NCI-H748 treated with DMSO at 0.1 percent for 48 hours (cell line): ENCODE measurements around the gene GALNT6.

Experiments used
- DNase-seq: peaks from one replicate; lab custom pipeline; 2025; lab: John Stamatoyannopoulos, UW

Gene GALNT6

DNA sequence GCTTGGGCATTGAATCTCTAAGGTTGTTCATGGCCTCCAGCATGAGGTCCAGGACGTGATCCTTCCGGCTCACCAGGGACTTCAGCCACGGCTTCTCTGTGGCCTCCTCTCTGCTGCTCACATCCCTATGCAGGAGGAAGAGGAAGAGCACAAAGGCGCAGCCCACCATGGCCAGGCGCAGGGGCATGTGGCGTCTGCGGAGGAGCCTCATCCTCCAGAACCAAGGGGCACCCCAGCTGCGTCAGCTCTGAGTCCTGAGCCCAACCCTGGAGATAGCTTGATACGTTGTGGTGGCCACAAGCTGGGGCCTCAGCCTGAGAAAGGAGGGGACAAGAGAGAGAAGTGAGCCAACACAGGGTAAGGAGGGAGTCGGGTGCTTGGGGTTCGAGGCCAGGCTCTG lies 11.6 kb downstream of the GALNT6 start:
- no peak for DNase-seq

DNA sequence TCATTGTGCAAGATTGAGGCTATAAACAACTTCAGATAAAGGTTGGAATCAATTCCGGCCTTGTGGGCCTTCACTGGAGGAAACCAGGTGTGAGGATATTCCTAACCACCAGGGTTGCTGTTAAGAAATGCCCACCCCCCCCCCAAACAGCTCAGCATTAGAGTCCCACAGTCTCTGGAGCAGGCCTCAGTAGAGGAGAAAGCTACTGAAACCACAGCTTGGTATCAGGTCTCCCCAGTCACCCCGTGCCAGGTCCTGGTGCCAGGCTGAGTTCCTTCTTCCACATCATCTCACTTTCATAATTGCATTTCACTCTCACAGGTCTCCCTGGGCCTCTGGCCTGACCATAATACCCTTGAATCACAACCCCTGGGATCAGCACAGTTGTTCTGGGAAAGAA lies 12.5 kb downstream of the GALNT6 start:
- DNase-seq = no peak

DNA sequence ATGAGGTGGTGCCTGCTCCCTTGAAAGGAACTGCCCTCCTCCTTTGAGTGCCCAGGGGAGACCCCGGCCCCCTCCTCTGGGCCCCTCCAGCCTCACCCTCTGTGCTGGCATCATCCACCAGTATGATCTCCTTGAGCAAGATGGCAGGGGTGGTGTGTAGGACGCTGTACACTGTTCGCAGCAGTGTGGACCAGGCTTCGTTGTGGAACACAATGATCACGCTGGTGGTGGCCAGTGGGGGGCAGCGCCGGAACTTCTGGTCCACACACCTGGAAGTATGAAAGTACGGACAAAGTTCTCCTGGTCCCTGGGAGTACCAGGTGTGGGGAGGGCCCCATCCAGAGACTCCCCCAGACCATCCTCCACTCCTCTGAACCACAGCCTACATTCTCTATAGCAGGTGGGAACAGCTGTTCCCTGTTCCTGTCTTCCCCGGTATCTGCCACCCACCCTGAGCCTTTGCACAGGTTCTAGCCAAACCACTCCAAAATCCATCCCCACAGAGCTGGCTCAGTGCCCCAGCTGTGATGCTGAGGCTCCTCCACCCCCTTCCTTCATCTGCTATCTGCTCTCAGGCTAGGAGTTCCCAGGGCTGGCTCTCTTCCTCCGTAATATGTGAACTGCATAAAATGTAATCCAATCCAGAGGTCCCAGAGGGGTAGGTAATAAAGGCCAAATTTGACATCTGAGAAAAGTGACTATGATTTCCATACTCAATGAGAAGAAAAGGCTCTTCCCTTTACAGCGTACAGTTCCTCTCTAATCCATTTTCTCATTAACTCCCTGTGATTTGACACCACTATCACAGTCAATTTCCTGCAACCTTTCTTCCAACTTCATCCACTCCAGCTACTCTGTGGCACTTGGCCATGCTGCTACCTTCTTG lies 13.9 kb downstream of the GALNT6 start:
- no peak for DNase-seq

DNA sequence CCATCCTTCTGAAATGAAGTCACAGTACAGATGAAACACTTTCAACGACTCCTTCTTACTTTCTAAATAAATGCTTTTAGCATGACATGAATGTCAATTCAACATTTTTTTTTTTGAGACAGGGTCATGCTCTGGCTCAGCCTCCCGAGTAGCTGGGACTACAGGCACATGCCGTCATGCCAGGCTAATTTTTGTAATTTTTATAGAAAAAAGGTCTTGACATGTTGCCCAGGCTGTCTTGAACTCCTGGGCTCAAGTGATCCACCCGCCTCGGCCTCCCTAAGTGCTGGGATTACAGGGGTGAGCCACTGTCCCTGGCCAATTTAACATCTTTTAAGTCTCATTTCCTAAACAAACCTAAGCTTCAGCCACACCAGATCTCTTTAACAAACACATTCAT lies 16.4 kb downstream of the GALNT6 start:
- no peak for DNase-seq

DNA sequence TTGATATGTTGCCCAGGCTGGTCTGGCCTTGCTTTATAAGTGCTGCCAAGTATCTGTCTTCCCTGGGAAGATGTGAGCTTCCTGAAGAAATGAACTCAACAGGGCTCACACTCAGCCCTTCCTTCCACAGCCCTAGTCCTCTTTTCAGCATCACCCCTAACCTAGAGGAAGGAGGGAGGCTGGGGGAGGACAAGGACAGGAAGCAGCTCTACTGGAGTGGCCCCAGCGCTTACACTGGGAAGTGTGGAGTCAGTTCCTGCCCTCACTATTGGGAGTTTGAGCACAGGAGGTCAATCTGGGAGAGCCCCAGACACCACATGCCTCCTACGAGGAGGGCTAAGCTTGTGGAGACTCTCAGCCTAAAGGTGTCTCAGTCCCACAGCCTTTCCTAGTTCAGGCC lies 16.8 kb downstream of the GALNT6 start:
- no peak for DNase-seq

DNA sequence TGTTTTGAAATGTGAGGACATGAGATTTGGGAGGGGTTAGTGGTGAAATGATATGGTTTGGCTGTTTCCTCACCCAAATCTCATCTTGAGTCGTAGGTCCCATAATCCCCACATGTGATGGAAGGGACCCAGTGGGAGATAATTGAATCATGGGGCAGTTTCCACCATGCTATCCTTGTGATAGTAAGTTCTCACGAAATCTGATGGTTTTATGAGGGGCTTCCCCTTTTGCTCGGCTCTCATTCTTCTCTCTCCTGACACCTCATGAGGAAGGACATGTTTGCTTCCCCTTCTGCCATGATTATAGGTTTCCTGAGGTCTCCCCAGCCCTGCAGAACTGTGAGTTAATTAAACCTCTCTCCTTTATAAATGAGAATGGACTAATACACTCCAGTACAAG lies 18.0 kb downstream of the GALNT6 start:
- no peak for DNase-seq

DNA sequence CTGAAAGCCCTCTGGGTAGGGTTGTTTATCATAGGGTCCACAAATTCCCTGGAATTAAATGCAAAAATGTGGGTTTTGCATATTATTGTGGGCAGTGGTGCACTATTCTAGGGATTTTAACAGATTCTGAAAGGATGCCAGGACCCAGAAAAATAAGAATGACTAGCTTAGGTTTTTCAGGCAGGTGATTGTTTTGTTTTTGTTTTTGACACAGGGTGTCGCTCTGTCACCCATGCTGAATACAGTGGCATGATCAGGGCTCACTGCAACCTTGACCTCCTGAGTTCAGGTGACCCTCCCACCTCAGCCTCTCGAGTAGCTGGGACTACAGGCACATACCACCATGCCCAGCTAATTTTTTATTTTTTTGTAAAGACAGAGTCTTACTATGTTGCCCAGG lies 19.2 kb downstream of the GALNT6 start:
- no peak for DNase-seq

DNA sequence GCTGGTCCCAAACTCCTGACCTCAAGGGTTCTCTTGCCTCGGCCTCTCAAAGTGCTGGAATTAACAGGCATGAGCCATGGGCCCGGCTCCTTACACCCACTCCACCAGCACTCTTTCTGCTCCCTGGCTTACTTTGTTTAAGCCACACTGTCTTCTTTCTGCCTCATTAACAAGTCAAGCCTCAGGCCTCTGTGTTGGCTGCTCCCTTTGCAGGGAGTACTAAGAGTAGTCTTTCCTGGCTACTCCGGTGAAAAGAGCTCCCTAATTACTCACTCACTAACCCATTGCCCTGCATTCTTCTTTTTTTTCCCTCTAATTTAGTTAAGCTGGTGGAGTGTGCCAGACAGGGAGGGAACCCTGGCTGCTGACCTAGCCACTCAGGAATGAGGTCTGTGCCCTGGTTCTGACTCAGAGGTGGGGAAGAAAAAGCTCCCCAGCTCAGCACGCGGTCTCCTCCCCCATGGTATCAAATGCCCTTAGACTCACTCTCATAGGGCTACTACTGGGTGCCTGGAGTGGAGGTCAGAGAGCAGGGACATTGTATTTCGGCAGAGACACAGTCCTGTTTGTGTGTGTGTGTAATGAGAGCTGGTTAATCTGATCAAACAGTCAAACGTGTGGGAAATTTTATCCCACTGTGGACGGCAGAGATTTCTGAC lies 19.8 kb downstream of the GALNT6 start:
- no peak for DNase-seq

DNA sequence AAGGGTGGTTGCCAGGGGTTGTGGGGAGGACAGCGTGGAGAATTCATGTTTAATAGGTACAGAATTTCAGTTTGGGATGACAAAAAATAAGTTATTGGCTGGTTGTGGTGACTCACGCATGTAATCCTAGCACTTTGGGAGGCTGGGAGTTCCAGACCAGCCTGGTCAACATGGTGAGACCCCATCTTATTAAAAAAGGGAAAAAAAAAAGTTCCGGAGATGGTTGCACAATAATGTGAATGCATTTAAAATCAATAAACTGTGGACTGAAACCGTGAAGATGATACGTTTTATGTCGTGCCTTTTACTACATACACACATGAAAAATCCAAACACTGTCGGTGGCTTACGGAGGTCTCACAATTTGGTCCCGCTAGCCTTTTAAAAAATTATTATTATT lies 20.5 kb downstream of the GALNT6 start:
- DNase-seq = no peak

DNA sequence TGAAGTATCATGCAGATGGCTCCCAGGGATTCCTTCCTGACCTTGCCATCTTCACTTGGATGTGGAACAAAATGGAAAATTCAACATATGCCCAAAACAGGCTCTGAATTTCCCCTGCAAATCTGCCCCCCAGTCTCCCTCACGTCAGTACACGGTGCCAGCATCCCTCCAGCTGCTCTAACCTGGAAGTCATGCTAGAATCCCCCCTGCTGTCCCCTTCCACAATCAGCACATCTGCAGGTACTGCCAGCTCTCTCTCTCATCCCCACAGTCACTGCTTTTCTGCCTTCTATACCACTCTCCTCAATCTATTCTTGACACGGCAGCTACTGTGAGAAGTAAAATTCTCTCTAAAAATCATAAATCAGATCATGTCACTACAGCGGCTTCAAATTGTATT lies 21.6 kb downstream of the GALNT6 start:
- no peak for DNase-seq

DNA sequence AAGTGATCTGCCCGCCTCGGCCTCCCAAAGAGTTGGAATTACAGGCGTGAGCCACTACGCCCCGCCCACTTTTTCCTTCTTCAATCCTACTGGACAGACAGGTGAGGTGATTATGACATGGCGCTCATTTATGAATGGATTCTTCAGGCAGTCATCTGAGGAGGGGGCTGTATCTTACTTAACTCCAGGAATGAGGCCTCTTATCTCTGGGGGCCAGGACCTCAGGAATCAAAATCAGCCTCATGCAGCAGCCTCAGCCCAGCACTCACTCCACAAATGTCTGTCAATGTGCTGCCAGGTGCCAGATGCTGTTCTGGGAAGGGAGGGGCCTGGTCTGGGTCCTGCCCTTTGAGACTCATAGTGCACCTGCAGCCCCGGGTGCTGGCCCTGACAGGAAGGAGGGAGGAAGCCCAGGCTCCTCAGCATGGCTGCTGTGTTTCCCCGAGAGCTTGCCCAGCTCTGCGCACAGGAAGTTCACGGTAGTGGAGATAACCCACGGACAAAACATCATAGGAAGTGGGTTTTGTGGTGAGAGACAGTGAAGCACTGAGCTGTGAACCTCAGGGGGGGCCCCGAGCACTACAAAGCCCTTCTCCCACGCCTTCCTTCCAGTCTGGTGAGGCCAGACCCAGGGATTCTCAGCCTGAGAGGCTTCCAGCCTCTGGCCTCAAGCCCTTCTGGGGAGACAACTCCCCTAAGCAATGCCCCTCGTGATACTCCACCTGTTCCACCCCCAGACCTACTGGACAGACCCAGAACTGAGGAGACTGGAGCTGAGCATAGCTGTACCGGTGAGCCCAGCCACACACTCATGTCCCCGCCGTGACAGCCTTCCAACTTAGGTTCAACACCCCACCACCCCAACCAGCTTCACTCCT lies 22.3 kb downstream of the GALNT6 start:
- DNase-seq = no peak

DNA sequence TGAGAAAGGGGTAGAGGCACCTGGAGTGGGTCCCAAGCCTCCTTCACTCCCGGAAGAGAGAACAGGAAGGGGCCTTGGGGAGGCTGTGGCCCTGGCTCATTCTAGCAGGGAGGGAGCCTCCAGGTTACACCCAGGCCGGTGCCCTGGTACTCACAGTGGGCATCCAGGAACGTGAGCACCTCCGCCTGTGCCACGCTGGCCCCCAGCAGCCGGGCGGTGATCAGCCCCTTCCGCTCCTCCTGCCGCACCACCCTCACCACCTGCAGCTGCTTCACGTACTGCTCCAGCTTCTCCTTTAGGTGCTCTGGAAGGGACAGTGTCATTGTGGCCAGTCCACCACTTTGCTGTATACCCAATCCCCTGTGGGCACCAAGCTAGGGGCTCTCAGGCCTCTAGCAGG lies 25.9 kb downstream of the GALNT6 start:
- DNase-seq = no peak

DNA sequence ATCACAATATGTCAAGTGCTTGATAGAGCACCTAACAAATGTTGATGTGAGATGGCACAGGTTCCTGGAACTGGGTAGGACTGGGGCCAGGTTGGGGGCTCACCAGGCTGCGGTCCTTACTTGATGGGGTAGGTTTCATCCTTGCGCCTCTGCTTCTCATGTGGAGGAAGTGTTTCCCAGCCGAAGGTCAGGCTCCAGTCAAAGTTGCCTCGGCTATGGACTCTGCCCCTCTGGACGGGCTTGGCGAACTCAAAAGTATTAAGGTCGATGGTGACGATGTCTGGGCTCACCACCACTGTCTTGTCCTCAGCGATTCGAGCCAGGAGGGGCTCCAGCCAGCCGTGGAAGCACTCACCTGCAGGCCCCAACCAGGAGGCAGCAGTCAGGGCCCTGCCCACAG lies 27.2 kb downstream of the GALNT6 start:
- DNase-seq = no peak

DNA sequence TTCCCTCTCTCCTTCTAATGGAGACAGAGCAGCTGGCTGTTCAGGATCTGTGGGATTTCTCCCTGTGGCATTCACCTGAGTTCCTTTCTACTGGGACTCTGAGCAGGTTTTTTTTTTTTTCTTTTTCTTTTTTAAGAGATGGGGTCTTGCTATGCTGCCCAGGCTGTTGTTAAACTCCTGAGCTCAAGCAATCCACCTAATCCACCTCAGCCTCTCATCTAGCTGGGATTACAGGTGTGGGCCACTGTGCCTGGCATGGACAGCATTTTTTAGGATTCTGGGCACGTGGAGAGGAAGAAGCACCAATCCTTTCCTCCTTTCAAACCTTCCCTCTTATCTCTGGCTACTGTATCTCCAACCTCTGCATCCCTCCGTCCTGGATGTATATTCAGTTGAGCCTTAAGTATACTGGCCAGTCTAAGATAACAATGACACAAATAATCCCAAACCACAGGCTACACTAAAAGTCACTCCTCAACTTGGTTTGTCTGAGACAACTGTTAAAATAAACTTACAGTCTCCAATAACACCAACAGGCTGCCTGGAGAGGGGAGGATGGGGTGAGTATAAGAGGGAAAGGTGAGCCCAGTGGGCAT lies 28.4 kb downstream of the GALNT6 start:
- no peak for DNase-seq

DNA sequence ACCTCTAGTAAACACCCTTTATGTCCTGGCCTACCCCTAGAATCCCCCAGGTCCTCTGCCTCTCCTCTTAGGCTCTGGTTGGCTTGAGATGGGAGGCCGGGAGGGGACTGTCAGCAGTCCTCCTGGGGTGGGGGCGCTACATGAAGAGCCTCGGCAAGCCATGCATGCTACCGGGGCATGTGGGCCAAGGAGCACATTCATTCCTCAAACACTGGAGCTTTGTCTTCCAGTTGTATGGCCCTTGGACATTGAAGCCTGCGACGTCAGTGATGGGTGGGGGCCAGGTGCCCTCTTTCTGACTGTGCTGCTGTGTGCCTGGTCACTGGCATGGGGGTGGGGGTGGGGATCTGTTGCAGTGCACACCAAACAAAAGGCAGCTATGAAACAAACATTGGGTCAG lies 28.9 kb downstream of the GALNT6 start:
- DNase-seq = no peak

DNA sequence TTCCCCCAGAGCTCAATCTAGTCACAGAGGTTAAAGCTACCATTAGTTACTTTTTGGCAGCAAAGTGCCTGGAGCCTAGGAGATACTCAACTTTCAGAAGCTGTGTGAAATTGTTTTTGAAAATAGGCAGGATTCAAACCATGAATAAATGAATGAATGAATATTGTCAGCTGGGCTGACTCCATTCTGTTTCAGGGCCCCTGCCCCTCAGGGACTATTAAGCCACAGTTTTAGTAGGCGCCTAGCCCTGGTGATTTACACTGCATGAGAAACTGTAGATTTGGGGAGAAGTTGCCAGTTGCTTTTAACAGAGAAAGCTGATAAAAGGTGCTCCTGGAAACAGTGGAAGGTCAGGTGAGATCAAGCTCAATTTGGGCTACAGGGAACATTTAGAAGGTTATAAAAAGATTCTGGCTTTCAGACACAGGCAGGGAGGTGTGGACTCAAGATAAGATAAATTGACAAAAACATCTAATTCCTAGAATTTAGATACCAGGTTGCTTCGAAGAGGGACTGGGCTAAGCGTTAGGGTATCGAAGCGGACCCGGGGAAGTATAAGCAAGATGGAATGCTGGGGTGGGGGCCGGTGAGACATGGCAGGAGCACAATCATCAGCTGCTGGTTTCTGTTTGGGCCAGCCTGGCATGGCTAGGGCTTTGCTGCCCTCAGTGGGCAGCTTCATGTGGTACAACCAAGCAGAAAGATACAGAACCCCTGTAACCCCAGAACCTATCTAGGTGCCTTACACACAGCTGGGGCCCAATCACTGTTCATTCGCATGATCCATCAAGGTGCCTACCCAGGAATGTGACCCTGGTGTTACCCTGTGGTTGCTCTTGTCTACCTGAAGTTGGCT lies 29.8 kb downstream of the GALNT6 start:
- no peak for DNase-seq

DNA sequence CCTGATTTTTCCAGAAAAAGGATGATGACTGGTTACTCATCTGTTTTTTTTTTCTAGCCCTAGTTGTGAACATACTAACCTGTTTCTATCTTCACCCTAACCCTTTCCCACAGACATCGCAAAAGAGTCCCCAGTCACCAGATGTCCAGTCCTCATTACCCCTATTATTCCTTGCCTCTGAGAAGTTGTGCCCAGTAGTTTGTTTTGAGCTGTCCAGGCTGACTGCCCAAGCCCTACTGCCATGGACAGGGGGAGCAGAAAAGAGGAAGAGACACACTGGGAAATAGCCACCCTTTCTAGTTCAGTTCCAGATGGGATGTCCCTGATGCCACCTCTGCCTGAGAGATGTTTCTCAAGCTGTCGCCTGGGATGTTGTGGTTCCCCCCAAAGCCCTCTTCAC lies 30.9 kb downstream of the GALNT6 start:
- no peak for DNase-seq

DNA sequence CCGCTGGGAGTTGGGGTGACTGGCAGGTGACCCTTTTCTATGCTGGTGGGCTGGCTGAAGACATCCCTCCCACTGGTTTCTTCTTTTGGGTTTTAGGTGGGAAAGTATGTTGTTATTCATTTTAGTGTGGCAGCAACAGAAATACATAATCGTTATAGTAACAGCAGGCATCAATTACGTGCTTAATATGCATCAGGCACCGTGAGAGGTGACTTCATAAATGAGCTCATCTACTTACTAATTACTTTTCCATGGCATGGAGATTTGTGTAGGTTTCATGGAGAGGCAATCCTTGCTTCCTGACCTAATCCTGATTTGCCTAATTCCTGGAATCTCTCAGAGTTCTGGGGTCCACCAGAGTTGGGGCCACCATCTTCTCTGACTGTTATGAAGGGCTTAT lies 31.4 kb downstream of the GALNT6 start:
- DNase-seq = no peak

DNA sequence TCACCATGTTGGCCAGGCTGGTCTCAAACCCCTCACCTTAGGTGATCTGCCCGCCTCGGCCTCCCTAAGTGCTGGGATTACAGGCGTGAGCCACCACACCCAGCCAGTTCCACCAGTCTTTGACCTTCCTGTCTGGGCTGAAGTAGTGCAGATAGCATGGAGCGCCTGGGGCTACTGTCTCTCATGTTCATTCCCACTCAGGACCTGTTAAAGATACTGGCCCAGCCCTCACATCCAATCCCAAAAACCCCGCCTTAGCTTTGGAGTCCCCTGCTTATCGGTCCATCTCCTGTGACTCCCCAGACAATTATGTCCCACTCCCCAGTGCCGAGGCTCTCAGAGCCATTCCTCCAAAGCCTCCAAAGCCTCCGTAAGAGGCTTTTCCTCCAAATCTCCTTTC lies 32.7 kb downstream of the GALNT6 start:
- DNase-seq = no peak

DNA sequence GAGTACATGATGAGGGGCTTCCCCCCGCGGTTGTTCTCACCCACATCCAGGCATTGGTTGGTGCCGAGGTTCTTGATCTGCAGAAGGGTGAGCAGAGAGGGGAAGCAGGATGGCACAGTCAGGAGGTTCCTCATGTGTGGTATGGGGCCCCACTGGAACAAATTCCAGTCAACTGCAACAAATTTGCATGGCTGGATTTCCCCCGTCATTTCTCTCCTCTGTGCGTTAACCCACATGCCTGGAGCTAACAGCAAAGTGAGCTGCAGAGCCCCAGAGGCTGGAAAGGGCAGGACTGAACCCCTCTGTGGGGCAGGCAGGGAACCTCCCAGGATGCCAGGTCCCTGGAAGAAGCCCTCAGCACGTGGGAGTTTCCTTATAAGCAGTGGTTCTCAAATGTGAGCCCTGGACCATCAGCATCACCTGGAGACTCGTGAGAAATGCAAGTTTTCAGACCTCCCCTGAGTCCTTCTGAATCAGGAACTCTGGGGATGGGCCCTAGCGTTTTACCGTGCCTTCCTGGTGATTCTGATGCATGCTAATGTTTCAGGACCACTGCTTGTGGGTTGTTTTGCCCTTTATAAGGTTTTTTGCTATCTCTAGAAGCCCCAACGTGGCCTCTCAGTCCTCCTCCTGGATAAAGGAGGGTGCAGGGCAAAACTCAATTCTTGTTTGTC lies 33.7 kb downstream of the GALNT6 start:
- no peak for DNase-seq
